ENCODE results near the gene BRWD1.

BRWD1 gene

DNA sequence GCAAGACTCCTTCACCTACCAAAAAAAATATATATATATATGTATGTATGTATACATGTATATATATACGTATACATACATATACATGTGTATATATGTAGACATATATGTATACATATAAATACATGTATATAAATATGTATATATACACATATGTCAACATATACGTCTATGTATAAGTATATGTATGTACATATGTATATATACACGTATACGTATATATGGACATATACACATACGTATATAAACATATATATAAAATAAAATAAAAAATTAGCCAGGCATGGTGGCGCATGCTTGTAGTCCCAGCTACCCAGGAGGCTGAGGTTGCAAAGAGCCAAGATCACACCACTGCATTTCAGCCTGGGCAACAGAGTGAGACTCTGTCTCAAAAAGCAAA, 31.6 kb downstream of the BRWD1 start:
- peaks cover 36% of the 10 kb centered on the region for H3K79me2 ChIP-seq (ENCODE audit: insufficient read depth, low read length)
- no peaks in the 10 kb centered on the region for H3K9me2 ChIP-seq (replicated peaks; ENCODE audit: insufficient read depth, low read length)
- H3K4me2 ChIP-seq (ENCODE audit: low read depth, low read length, poor library complexity, severe bottlenecking), result no peak overlapping the region
- H4K20me1 ChIP-seq (ENCODE audit: low read depth, low read length), result no peaks in the 10 kb centered on the region; the same call in 1 of the 2 replicates
- H3K9me3 ChIP-seq (ENCODE audit: insufficient read depth, low read length), result no peaks in the 10 kb centered on the region
- H3K27ac ChIP-seq (ENCODE audit: low read depth, low read length), result no peak overlapping the region
- peaks cover 30% of the 10 kb centered on the region for H3F3A ChIP-seq (ENCODE audit: insufficient read depth)
- no peak overlapping the region for H2AFZ ChIP-seq (ENCODE audit: low read depth, low read length, severe bottlenecking)
- no peaks in the 10 kb centered on the region for H3K27me3 ChIP-seq (ENCODE audit: low read length)
- H3K9ac ChIP-seq (ENCODE audit: low read length), result no peak overlapping the region
- H3K36me3 ChIP-seq (ENCODE audit: low read length), result peaks cover 41% of the 10 kb centered on the region
- TF ChIP-seq, protein P1, sequence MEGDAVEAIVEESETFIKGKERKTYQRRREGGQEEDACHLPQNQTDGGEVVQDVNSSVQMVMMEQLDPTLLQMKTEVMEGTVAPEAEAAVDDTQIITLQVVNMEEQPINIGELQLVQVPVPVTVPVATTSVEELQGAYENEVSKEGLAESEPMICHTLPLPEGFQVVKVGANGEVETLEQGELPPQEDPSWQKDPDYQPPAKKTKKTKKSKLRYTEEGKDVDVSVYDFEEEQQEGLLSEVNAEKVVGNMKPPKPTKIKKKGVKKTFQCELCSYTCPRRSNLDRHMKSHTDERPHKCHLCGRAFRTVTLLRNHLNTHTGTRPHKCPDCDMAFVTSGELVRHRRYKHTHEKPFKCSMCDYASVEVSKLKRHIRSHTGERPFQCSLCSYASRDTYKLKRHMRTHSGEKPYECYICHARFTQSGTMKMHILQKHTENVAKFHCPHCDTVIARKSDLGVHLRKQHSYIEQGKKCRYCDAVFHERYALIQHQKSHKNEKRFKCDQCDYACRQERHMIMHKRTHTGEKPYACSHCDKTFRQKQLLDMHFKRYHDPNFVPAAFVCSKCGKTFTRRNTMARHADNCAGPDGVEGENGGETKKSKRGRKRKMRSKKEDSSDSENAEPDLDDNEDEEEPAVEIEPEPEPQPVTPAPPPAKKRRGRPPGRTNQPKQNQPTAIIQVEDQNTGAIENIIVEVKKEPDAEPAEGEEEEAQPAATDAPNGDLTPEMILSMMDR (IDR thresholded peaks at IDR 0.05; ENCODE audit: insufficient read depth, low read length, poor library complexity, severe bottlenecking), result no peak
- TF ChIP-seq EZH2phosphoT487 (conservative IDR thresholded peaks at IDR 0.05; ENCODE audit: low read length), result no peak
- H3K4me3 ChIP-seq (ENCODE audit: insufficient read depth, low read length, poor library complexity, severe bottlenecking), result no peak overlapping the region

DNA sequence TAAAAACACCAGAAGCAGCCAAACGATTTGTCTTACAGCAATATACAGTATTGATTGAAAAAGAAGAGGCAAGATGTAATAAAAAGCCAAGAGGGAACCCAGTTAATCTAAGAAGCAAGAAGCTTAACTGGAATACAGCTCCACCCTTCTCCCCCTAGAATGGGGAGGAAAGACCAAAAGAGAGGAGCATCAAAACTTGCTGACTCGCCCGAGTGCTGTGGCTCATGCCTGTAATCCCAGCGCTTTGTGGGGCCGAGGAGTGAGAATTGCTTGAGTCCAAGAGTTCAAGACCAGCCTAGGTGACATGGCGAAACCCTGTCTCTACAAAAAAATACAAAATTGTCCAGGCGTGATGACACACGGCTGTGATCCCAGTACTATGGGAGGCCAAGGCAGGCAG, 32.2 kb downstream of the BRWD1 start:
- Histone ChIP-seq H3K36me3 (ENCODE audit: low read length) (peaks cover 44% of the 10 kb centered on the region), H3K9me3 (ENCODE audit: insufficient read depth, low read length) (no peaks in the 10 kb centered on the region), H3K4me2 (ENCODE audit: low read depth, low read length, poor library complexity, severe bottlenecking) (no peak overlapping the region), H3K27me3 (ENCODE audit: low read length) (no peaks in the 10 kb centered on the region), H2AFZ (ENCODE audit: low read depth, low read length, severe bottlenecking) (no peak overlapping the region), H3F3A (ENCODE audit: insufficient read depth) (peaks cover 36% of the 10 kb centered on the region), H3K4me3 (ENCODE audit: insufficient read depth, low read length, poor library complexity, severe bottlenecking) (no peak overlapping the region), H4K20me1 (ENCODE audit: low read depth, low read length) (no peaks in the 10 kb centered on the region; the same call in 1 of the 2 replicates), H3K9me2 (replicated peaks; ENCODE audit: insufficient read depth, low read length) (no peaks in the 10 kb centered on the region), H3K79me2 (ENCODE audit: insufficient read depth, low read length) (peaks cover 35% of the 10 kb centered on the region), H3K27ac (ENCODE audit: low read depth, low read length) (no peak overlapping the region), H3K9ac (ENCODE audit: low read length) (no peak overlapping the region)
- TF ChIP-seq, protein P1 (IDR thresholded peaks at IDR 0.05; ENCODE audit: insufficient read depth, low read length, poor library complexity, severe bottlenecking), result no peak
- no peak for TF ChIP-seq EZH2phosphoT487 (conservative IDR thresholded peaks at IDR 0.05; ENCODE audit: low read length)

DNA sequence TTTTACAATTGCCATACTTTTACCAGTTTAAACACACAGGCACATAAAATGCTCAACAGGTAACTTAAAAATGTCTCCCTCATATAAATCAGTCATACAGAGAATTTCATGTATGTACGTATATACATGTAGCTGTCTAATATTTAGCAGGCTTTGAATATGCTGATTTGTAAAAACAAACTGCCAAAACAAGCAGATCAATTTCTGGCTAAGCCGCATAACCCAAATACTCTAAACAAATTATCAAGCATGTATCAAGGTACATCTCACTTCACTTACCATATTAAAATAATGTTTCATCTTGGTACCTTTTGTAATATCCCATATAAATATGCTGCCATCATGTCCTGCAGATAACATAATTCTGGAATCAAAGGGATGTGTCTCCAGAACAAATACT, 43.8 kb downstream of the BRWD1 start:
- H3K9ac ChIP-seq (ENCODE audit: low read length), result no peak overlapping the region
- no peak overlapping the region for H3K4me3 ChIP-seq (ENCODE audit: insufficient read depth, low read length, poor library complexity, severe bottlenecking)
- H3K27ac ChIP-seq (ENCODE audit: low read depth, low read length), result no peak overlapping the region
- peaks cover 63% of the 10 kb centered on the region for H3K36me3 ChIP-seq (ENCODE audit: low read length)
- no peak for TF ChIP-seq EZH2phosphoT487 (conservative IDR thresholded peaks at IDR 0.05; ENCODE audit: low read length)
- TF ChIP-seq, protein P1 (IDR thresholded peaks at IDR 0.05; ENCODE audit: insufficient read depth, low read length, poor library complexity, severe bottlenecking), result no peak
- no peak overlapping the region for H3K4me2 ChIP-seq (ENCODE audit: low read depth, low read length, poor library complexity, severe bottlenecking)
- peaks cover 10% of the 10 kb centered on the region; the same call in 1 of the 2 replicates for H3F3A ChIP-seq (ENCODE audit: insufficient read depth)
- H3K9me2 ChIP-seq (replicated peaks; ENCODE audit: insufficient read depth, low read length), result no peaks in the 10 kb centered on the region
- H3K79me2 ChIP-seq (ENCODE audit: insufficient read depth, low read length), result peaks cover 6% of the 10 kb centered on the region
- no peaks in the 10 kb centered on the region for H3K9me3 ChIP-seq (ENCODE audit: insufficient read depth, low read length)
- no peaks in the 10 kb centered on the region for H3K27me3 ChIP-seq (ENCODE audit: low read length)
- no peak overlapping the region for H2AFZ ChIP-seq (ENCODE audit: low read depth, low read length, severe bottlenecking)
- H4K20me1 ChIP-seq (ENCODE audit: low read depth, low read length), result 0 out of 2 replicates have a peak, but pooled peaks cover 1% of the 10 kb centered on the region
